SK-N-SH (cell line): ENCODE data around the gene GBA3. TPM values are rescaled to one million over a fixed set of nuclear protein-coding genes. Genes with fewer than 3 reads are reported as not detected.

ENCODE experiments used
- CTCF ChIA-PET: fragments of 300-600, 350-600 bp; formaldehyde crosslinking; extraction: SDS; loops from one replicate; lab custom pipeline; 2021; lab: Yijun Ruan, JAX
- POLR2A ChIA-PET: fragments of 350-600 bp; sonication (Branson Sonifier 250); formaldehyde crosslinking; extraction: SDS; loops from one replicate; lab custom pipeline; 2020; ENCODE audit warnings: antibody characterized with exemption, inconsistent platforms; lab: Yijun Ruan, JAX
- DNase-seq: peaks from one replicate; pipeline ENCODE4 v3.0.0; 2012
- H2AFZ ChIP-seq: fragments of 200-600 bp; sonication (generic); 2 replicates; pipeline ENCODE4 v1.8.1; 2016; ENCODE audit warnings: antibody characterized with exemption, mild to moderate bottlenecking, low read depth
- H3F3A ChIP-seq: fragments of 200-600 bp; sonication (generic); replicated peaks from 2 replicates; pipeline ENCODE3; 2016; ENCODE audit warnings: antibody characterized with exemption, mild to moderate bottlenecking; ENCODE audit not compliant: insufficient read depth
- H3K27ac ChIP-seq, 2 experiments: fragments of 200-500 bp in 1 of 2; fragments of 200-600 bp in 1 of 2; sonication (Bioruptor generic) in 1 of 2; sonication (generic), shearing (Covaris generic) in 1 of 2; 2 replicates each; pipeline versions ENCODE4 v1.5.1 to v1.6.1; 2014 to 2016; ENCODE audit warnings: low read depth in 2 of 2, inconsistent platforms in 1 of 2, low read length in 1 of 2, mild to moderate bottlenecking in 1 of 2, mixed read lengths in 1 of 2
- H3K27me3 ChIP-seq: fragments of 200-600 bp; sonication (generic), shearing (Covaris generic); 2 replicates; pipeline ENCODE4 v1.6.1; 2016; ENCODE audit warnings: mixed run types; ENCODE audit not compliant: insufficient read depth
- H3K36me3 ChIP-seq, 2 experiments: fragments of 200-500 bp in 1 of 2; fragments of 200-600 bp in 1 of 2; sonication (Bioruptor generic) in 1 of 2; sonication (generic) in 1 of 2; replicated peaks in 1 of 2; 2 replicates each; pipeline versions ENCODE3 to v1.5.1; 2014 to 2016; ENCODE audit warnings: low read length in 1 of 2, mild to moderate bottlenecking in 1 of 2; ENCODE audit not compliant: insufficient read depth in 2 of 2, control insufficient read depth in 1 of 2
- H3K4me1 ChIP-seq, 2 experiments: fragments of 200-500 bp in 1 of 2; fragments of 200-600 bp in 1 of 2; sonication (Bioruptor generic) in 1 of 2; sonication (generic), shearing (Covaris generic) in 1 of 2; 2 replicates each; pipeline versions ENCODE4 v1.5.1 to v1.6.1; 2014 to 2016; ENCODE audit warnings: low read depth in 1 of 2, low read length in 1 of 2, mixed run types in 1 of 2; ENCODE audit not compliant: insufficient read depth in 2 of 2, control insufficient read depth in 1 of 2
- H3K4me2 ChIP-seq: fragments of 200-600 bp; sonication (generic), shearing (Covaris generic); 2 replicates; pipeline ENCODE4 v1.6.1; 2017; ENCODE audit warnings: mixed run types
- H3K4me3 ChIP-seq, 2 experiments: fragments of 200-500 bp in 1 of 2; fragments of 200-600 bp in 1 of 2; sonication (Bioruptor generic) in 1 of 2; sonication (generic), shearing (Covaris generic) in 1 of 2; 2 replicates each; pipeline versions ENCODE4 v1.5.1 to v1.8.1; 2014 to 2016; ENCODE audit warnings: low read depth in 2 of 2, inconsistent platforms in 1 of 2, low read length in 1 of 2, mild to moderate bottlenecking in 1 of 2, mixed read lengths in 1 of 2, moderate library complexity in 1 of 2
- H3K79me2 ChIP-seq: fragments of 200-600 bp; sonication (generic); 2 replicates; pipeline ENCODE4 v1.8.1; 2017; ENCODE audit warnings: mild to moderate bottlenecking; ENCODE audit not compliant: insufficient read depth
- H3K9ac ChIP-seq: fragments of 200-600 bp; sonication (generic); 2 replicates; pipeline ENCODE4 v1.6.1; 2017; ENCODE audit warnings: mixed run types
- H3K9me2 ChIP-seq: fragments of 200-600 bp; sonication (generic); 2 replicates; pipeline ENCODE4 v1.6.1; 2017; ENCODE audit warnings: mixed run types
- H3K9me3 ChIP-seq: fragments of 200-600 bp; sonication (generic); 2 replicates; pipeline ENCODE4 v1.6.1; 2017; ENCODE audit warnings: mixed run types, mild to moderate bottlenecking, moderate library complexity
- H4K20me1 ChIP-seq: fragments of 200-600 bp; sonication (generic); 2 replicates; pipeline ENCODE4 v1.6.1; 2017; ENCODE audit warnings: mild to moderate bottlenecking, mixed run types; ENCODE audit not compliant: insufficient read depth
- CHD2 ChIP-seq: fragments of 150-350 bp; IDR thresholded peaks from 2 replicates; pipeline ENCODE4 v1.6.1; 2018; ENCODE audit warnings: low read length; ENCODE audit not compliant: partially characterized antibody
- CTCF ChIP-seq: fragments of 200-600 bp; sonication (generic); IDR thresholded peaks from 2 replicates; pipeline ENCODE4 v1.6.1; 2017; ENCODE audit warnings: antibody characterized with exemption, mild to moderate bottlenecking, moderate library complexity
- ELF1 ChIP-seq: IDR thresholded peaks from 2 replicates; pipeline ENCODE4 v1.4.0; 2012
- EP300 ChIP-seq, 2 experiments: IDR thresholded peaks; 2 replicates each; pipeline versions ENCODE4 v1.4.0 to v1.6.1; 2012; ENCODE audit warnings: borderline replicate concordance in 1 of 2, low read depth in 1 of 2, low read length in 1 of 2
- FOXJ3 ChIP-seq: sonication (generic); formaldehyde crosslinking; IDR thresholded peaks from 2 replicates; pipeline ENCODE4 v1.5.1; 2020; ENCODE audit warnings: mild to moderate bottlenecking, missing genetic modification reagents
- GATA2 ChIP-seq: sonication (generic); formaldehyde crosslinking; IDR thresholded peaks from 2 replicates; pipeline ENCODE4 v1.5.0; 2020; ENCODE audit warnings: mild to moderate bottlenecking, missing genetic modification reagents
- MAX ChIP-seq: IDR thresholded peaks from 2 replicates; pipeline ENCODE4 v1.4.0; 2012; ENCODE audit warnings: low read depth
- PBX3 ChIP-seq: IDR thresholded peaks from 2 replicates; pipeline ENCODE4; 2012
- POLR2AphosphoS5 ChIP-seq: IDR thresholded peaks from 2 replicates; pipeline ENCODE4 v1.6.1; 2012; ENCODE audit warnings: low read depth, low read length
- RCOR1 ChIP-seq: fragments of 150-350 bp; IDR thresholded peaks from 2 replicates; pipeline ENCODE4 v1.6.1; 2017; ENCODE audit warnings: antibody characterized with exemption, low read length
- REST ChIP-seq: IDR thresholded peaks from 2 replicates; pipeline ENCODE4 v1.6.1; 2012; ENCODE audit warnings: mild to moderate bottlenecking, low read depth, low read length, moderate library complexity
- RFX5 ChIP-seq: IDR thresholded peaks from 2 replicates; pipeline ENCODE4 v1.6.1; 2012; ENCODE audit warnings: mild to moderate bottlenecking, improper control_type of control experiment, low read length
- SIN3A ChIP-seq: IDR thresholded peaks from 2 replicates; pipeline ENCODE4 v1.6.1; 2012; ENCODE audit warnings: low read depth, mild to moderate bottlenecking, low read length, moderate library complexity, borderline replicate concordance
- TCF12 ChIP-seq: IDR thresholded peaks from 2 replicates; pipeline ENCODE4 v1.4.0; 2012
- USF2 ChIP-seq: fragments of 150-350 bp; IDR thresholded peaks from 2 replicates; pipeline ENCODE4 v1.6.1; 2017; ENCODE audit warnings: antibody characterized with exemption, low read length, low read depth, borderline replicate concordance
- YY1 ChIP-seq: IDR thresholded peaks from 2 replicates; pipeline ENCODE4 v1.4.0; 2012; ENCODE audit warnings: low read depth, mild to moderate bottlenecking
- ZBTB33 ChIP-seq: IDR thresholded peaks from 2 replicates; pipeline ENCODE4 v1.4.0; 2012; ENCODE audit warnings: low read depth, borderline replicate concordance
- WGBS: methylation state at CpG from one replicate; pipeline ENCODE4 v1.1.6; 2017; ENCODE audit warnings: low lambda C conversion rate; 5-methylcytosine and 5-hydroxymethylcytosine counted together
- polyA plus RNA-seq, 3 experiments: library from polyadenylated mRNA; depleted of rRNA; stranded (reverse); fragments of >200 nt; gene quantifications; 2 replicates each; pipeline ENCODE4 v1.2.3, GENCODE V29; 2012

GBA3 gene
- polyA plus RNA-seq, 1 of the 3 experiments (the other 2 are of a cell fraction) = not detected

GRCh38 chr4:22764183-22764582, 71.4 kb downstream of the GBA3 start:
- H4K20me1 ChIP-seq = no peaks in the 10 kb centered on the region
- H3F3A ChIP-seq = no peaks in the 10 kb centered on the region
- H3K4me2 ChIP-seq = no peak overlapping the region
- H3K27me3 ChIP-seq = no peaks in the 10 kb centered on the region
- no peaks in the 10 kb centered on the region for H3K4me1 ChIP-seq
- no peak overlapping the region for H3K27ac ChIP-seq
- no peaks in the 10 kb centered on the region for H3K9me2 ChIP-seq
- 16% methylated on average over 3 of the region's 3 CpGs for WGBS
- H3K36me3 ChIP-seq = no peaks in the 10 kb centered on the region
- no peak overlapping the region for H3K4me3 ChIP-seq
- 0 out of 2 replicates have a peak overlapping the region, but pooled peaks have one; percentile 41 for H2AFZ ChIP-seq
- ChIA-PET POLR2A (no interaction called here), CTCF (no interaction called here)
- H3K9me3 ChIP-seq = no peaks in the 10 kb centered on the region
- TF ChIP-seq EP300 (IDR thresholded peaks at IDR 0.05; ENCODE audit: borderline replicate concordance in 1 of 2, low read depth in 1 of 2, low read length in 1 of 2) (no peak), POLR2AphosphoS5 (no peak), GATA2 (CRISPR knock-in tag) (no peak), YY1 (no peak), FOXJ3 (no peak), CHD2 (no peak), USF2 (no peak)
- H3K79me2 ChIP-seq = no peaks in the 10 kb centered on the region
- no peak overlapping the region for H3K9ac ChIP-seq
- DNase-seq = no peak

- ChIA-PET CTCF (no interaction called here), POLR2A (no interaction called here)
- no peaks in the 10 kb centered on the region for H4K20me1 ChIP-seq
- no peaks in the 10 kb centered on the region for H3K27me3 ChIP-seq
- H3K36me3 ChIP-seq = no peaks in the 10 kb centered on the region
- no peaks in the 10 kb centered on the region for H3K9me2 ChIP-seq
- no peak overlapping the region for H2AFZ ChIP-seq
- DNase-seq = no peak
- H3K4me2 ChIP-seq = no peak overlapping the region
- H3K4me3 ChIP-seq = no peak overlapping the region
- H3K79me2 ChIP-seq = no peaks in the 10 kb centered on the region
- H3K27ac ChIP-seq = no peak overlapping the region
- no peak overlapping the region for H3K9ac ChIP-seq
- H3K9me3 ChIP-seq = no peaks in the 10 kb centered on the region
- no peaks in the 10 kb centered on the region for H3K4me1 ChIP-seq
- 0% methylated on average over 2 of the region's 2 CpGs for WGBS
- H3F3A ChIP-seq = no peaks in the 10 kb centered on the region
- TF ChIP-seq REST (no peak), PBX3 (no peak), ELF1 (no peak), RFX5 (no peak), CHD2 (no peak), CTCF (no peak), RCOR1 (no peak), YY1 (no peak), SIN3A (no peak), ZBTB33 (no peak), MAX (no peak), USF2 (no peak), TCF12 (no peak)
These were observed 73.3 kb downstream of the GBA3 start for GRCh38 chr4:22766068-22766467.
